Suprapubic skin (tissue), 4 donors: Measurements from ENCODE around the gene PTPRN2. TPM values are rescaled to one million over a fixed set of nuclear protein-coding genes. Genes with fewer than 3 reads are reported as not detected.
A peak's percentile ranks its signal among the peaks of the same experiment; 100 is the strongest.
"Not testable (repeated sequence)": the region's sequence is repeated elsewhere in the genome, so short reads cannot be mapped to it uniquely, and the experiment has no call there.

Experiments used
- DNase-seq, 2 donors: peaks; one replicate each; pipeline ENCODE4 v3.0.0-alpha.2; 2019; ENCODE audit warnings: low spot score in 2 of 2
- H3K27ac ChIP-seq: fragments of 200-600 bp; sonication (generic); one replicate; pipeline ENCODE4 v1.5.1; 2019
- H3K27me3 ChIP-seq: fragments of 200-600 bp; sonication (generic); one replicate; pipeline ENCODE4 v1.5.1; 2019
- H3K36me3 ChIP-seq: fragments of 200-600 bp; sonication (generic); one replicate; pipeline ENCODE4 v1.5.1; 2019
- H3K4me1 ChIP-seq: fragments of 200-600 bp; sonication (generic); one replicate; pipeline ENCODE4 v1.5.1; 2019
- H3K4me3 ChIP-seq: fragments of 200-600 bp; sonication (generic); one replicate; pipeline ENCODE4 v1.5.1; 2019; ENCODE audit warnings: mild to moderate bottlenecking
- H3K9me3 ChIP-seq: fragments of 200-600 bp; sonication (generic); one replicate; pipeline ENCODE4 v1.5.1; 2019
- CTCF ChIP-seq, 2 donors: fragments of 200-600 bp in 1 of 2; fragments of 450-650 bp in 1 of 2; sonication (generic) in 1 of 2; IDR thresholded peaks; one replicate each; pipeline ENCODE4 v1.5.1; 2016 to 2019; ENCODE audit warnings: antibody characterized with exemption in 2 of 2, mild to moderate bottlenecking in 1 of 2, moderate library complexity in 1 of 2
- EP300 ChIP-seq: sonication (generic); formaldehyde crosslinking; IDR thresholded peaks from one replicate; pipeline ENCODE4 v1.6.1; 2017; ENCODE audit warnings: antibody characterized with exemption
- POLR2A ChIP-seq, 2 donors: fragments of 450-650 bp; IDR thresholded peaks; one replicate each; pipeline ENCODE4 v1.6.1; 2017; ENCODE audit warnings: antibody characterized with exemption in 2 of 2, mild to moderate bottlenecking in 2 of 2, moderate library complexity in 2 of 2
- POLR2AphosphoS5 ChIP-seq, 3 donors: sonication (generic); formaldehyde crosslinking; IDR thresholded peaks; one replicate each; pipeline ENCODE4 v1.6.1; 2017; ENCODE audit warnings: antibody characterized with exemption in 3 of 3
- WGBS: methylation state at CpG from one replicate; pipeline ENCODE4 v1.1.5; 2018; 5-methylcytosine and 5-hydroxymethylcytosine counted together
- total RNA-seq, 4 donors: library from RNA; depleted of rRNA; stranded (reverse); fragments of >200 nt; gene quantifications; one replicate each; pipeline ENCODE4 v1.1.0, GENCODE V29; 2016

The PTPRN2 gene
- total RNA-seq, result 1 to 10 TPM in 3 of 4 donors, under 1 TPM in 1; 0.23 to 1.8 (median 1.3) TPM

- 3% methylated on average over 13 of the region's 110 CpGs for WGBS
- no peak for DNase-seq
- peaks cover 60% of the 10 kb centered on the region for H3K27me3 ChIP-seq
These were observed at the start of gene PTPRN2 for GRCh38 chr7:158587162-158588084. Gene PTPRN2 (minus strand): TSS chr7:158587823.

GRCh38 chr7:158633055-158633956, 45.7 kb upstream of the PTPRN2 start:
- 92% methylated on average over 9 of the region's 11 CpGs for WGBS
- TF ChIP-seq POLR2AphosphoS5 (IDR thresholded peaks at IDR 0.05) (no peak), POLR2A (IDR thresholded peaks at IDR 0.05) (no peak), EP300 (no peak), CTCF (IDR thresholded peaks at IDR 0.05) (no peak)
- no peak overlapping the region for H3K27ac ChIP-seq
- H3K4me3 ChIP-seq, result no peak overlapping the region
- H3K9me3 ChIP-seq, result no peaks in the 10 kb centered on the region
- H3K36me3 ChIP-seq, result peaks cover 3% of the 10 kb centered on the region
- H3K4me1 ChIP-seq, result no peaks in the 10 kb centered on the region
- H3K27me3 ChIP-seq, result no peaks in the 10 kb centered on the region
- no peak for DNase-seq

More at GRCh38 chr7:158587162-158588084, at the start of gene PTPRN2:
- TF ChIP-seq CTCF (IDR thresholded peaks at IDR 0.05) (no peak), EP300 (no peak), POLR2AphosphoS5 (IDR thresholded peaks at IDR 0.05) (no peak), POLR2A (IDR thresholded peaks at IDR 0.05) (no peak)
- H3K27ac ChIP-seq, result no peak within 1 kb of the TSS
- no peaks in the 10 kb centered on the region for H3K9me3 ChIP-seq
- H3K4me1 ChIP-seq, result peaks cover 27% of the 10 kb centered on the region
- no peaks in the 10 kb centered on the region for H3K36me3 ChIP-seq
- peak within 1 kb of the TSS; percentile 47 for H3K4me3 ChIP-seq

GRCh38 chr7:158631574-158632195, 44.1 kb upstream of the PTPRN2 start:
- no peak overlapping the region for H3K4me3 ChIP-seq
- no peaks in the 10 kb centered on the region for H3K4me1 ChIP-seq
- H3K27ac ChIP-seq, result no peak overlapping the region
- no peaks in the 10 kb centered on the region for H3K27me3 ChIP-seq
- H3K36me3 ChIP-seq, result peaks cover 3% of the 10 kb centered on the region
- 89% methylated on average over 3 of the region's 3 CpGs for WGBS
- no peaks in the 10 kb centered on the region for H3K9me3 ChIP-seq
- no peak for DNase-seq
- TF ChIP-seq CTCF (IDR thresholded peaks at IDR 0.05), result no peak
- TF ChIP-seq POLR2AphosphoS5 (IDR thresholded peaks at IDR 0.05), result no peak
- TF ChIP-seq POLR2A (IDR thresholded peaks at IDR 0.05), result no peak
- TF ChIP-seq EP300, result no peak

GRCh38 chr7:158626289-158626688, 38.7 kb upstream of the PTPRN2 start:
- H3K4me3 ChIP-seq, H3K27me3 ChIP-seq, H3K36me3 ChIP-seq, DNase-seq, H3K9me3 ChIP-seq, H3K27ac ChIP-seq, H3K4me1 ChIP-seq: not testable (repeated sequence)
- 94% methylated on average over 8 of the region's 8 CpGs for WGBS

- Histone ChIP-seq H3K27ac (no peak overlapping the region), H3K4me3 (no peak overlapping the region), H3K9me3 (no peaks in the 10 kb centered on the region), H3K27me3 (no peaks in the 10 kb centered on the region), H3K36me3 (no peaks in the 10 kb centered on the region), H3K4me1 (no peaks in the 10 kb centered on the region)
- WGBS, result 94% methylated on average over 13 of the region's 13 CpGs
- no peak for DNase-seq
- no peak for TF ChIP-seq POLR2A (IDR thresholded peaks at IDR 0.05)
- TF ChIP-seq POLR2AphosphoS5 (IDR thresholded peaks at IDR 0.05), result no peak
- TF ChIP-seq CTCF (IDR thresholded peaks at IDR 0.05), result no peak
- TF ChIP-seq EP300, result no peak
These were observed 35.6 kb upstream of the PTPRN2 start for GRCh38 chr7:158623241-158623640.
